NOMO-1 treated with dmso at 0.1 percent for 144 hours (cell line): ENCODE measurements around the gene USP25.

Experiments
- DNase-seq: peaks from one replicate; lab custom pipeline; 2025; ENCODE audit not compliant: unreplicated experiment; lab: John Stamatoyannopoulos, UW

The USP25 gene

DNA sequence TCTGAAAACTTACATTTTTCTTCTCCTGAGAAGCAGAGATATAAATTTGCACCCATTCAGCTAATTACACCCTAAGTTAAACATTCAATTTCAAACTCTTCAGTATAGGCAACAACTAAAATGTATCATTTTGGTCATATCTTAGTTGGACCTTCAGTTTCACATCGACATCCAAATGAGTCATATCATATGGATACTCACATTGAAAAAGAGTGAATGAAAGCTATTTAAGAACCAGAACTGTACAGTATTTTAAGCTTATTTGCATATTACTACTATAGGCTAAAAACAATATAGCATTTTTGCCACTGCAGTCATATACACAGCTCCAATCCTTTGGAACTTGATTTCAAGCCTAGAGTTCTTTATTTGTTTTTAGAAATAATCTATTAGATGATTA lies 33.6 kb downstream of the USP25 start:
- DNase-seq = no peak

DNA sequence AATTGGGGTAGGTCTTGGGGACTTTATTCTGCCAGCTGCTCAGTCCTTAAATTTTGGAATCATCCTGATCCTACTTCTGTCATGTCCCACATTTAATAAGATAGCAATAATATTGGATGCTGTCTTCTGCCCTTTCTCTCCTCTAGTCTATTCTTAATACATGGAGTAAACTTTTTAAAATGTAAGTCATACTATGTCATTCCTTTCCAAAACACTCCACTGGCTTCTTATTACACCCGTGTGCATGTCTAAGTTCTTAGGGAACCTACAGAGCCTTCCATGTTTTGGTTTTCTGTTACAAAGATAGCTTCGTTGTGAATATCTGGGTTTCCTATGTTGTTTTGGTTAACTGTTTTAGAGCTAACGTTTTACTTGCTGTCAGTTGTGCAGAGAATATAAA lies 35.1 kb downstream of the USP25 start:
- DNase-seq = no peak

DNA sequence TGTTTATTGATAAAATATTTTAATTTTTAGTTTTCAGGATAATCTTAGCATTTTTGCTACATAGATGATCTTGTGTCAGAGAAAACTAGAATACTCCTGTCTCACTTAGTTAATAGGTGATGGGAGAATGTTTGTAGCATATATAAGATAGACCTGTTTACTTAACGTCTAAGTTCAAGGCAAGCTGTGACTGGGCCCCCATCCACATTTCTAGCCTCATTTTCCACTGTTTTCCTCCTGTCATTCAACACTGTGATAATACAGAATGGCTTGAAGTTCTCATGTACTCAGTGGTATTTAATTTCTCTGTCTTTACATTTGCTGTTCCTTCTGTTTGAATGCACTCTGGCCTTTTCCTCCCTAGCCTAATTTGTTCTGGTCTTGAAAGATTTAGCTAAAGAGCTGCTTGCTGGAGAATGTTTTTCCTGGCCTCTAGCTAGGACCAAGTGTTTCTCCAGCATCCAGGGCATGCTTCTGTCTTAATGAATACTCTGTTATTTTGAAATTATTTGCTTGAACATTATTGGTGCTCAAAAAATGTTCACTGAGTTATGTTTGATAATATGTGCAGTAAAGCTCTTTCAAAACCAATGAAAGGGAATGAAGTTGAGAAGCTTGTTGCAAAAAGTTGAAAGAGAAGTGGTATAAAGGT lies 37.3 kb downstream of the USP25 start:
- no peak for DNase-seq

DNA sequence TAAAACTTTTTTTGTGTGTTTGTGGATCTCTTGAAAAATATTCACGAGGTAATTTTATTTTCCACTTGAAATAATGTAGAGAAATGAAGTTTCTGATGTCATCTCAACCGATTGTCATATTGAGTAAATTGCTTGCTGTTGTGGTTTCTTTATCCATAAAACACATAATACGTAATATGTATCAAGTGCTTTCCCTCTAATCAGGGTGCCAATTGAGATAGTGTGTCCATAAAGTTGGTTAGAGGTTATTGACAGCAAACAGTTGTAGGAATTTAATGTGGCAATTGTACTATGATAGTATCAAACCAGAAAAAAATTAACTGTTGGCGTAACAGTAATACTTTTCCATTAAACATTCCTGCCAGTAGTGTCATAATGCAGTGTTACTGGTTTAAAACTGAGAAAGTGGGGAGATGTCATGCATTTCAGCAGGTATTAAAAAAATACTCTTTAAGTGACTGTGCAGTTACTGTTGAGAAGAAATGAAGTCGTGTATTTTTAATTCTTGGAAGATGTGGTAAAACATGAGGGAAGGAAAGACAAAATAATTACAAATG lies 38.3 kb downstream of the USP25 start:
- DNase-seq = no peak

DNA sequence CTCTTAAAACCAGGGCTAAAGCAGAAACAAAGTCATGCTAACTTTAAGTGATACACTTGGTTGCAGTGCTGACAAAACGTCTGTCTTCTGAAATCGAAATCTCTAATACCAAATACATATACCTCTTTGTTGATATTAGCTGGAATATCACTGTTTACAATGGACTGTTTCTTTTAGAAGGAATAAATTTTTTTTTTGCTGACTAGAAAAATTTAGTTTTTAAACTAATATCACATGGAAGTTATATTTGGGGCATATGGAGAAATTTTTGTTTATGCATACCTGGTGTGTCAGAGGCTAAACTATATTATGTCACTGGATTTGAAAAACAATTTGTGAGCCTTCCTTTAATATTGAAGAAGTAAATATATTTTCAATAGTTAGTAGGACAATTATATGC lies 39.1 kb downstream of the USP25 start:
- no peak for DNase-seq

DNA sequence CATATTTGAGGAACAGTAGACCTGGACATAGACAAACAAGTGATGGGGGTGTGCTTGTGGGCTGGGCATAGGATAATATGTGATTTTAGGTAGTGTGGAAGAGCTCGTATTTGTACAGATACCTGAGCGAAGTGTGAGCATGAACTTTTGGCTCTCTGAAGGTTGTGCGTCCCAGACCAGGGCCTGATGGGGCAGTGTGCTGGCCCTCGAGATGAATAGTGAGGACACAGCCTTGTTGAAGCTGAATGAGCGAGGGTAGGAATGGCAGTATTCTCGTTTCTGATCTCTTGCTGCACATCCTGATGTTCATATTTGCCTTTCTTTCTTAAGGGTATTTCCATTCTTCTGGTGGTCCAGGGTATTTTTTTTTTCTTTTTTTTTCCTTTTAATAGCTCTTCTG lies 41.5 kb downstream of the USP25 start:
- DNase-seq = no peak

DNA sequence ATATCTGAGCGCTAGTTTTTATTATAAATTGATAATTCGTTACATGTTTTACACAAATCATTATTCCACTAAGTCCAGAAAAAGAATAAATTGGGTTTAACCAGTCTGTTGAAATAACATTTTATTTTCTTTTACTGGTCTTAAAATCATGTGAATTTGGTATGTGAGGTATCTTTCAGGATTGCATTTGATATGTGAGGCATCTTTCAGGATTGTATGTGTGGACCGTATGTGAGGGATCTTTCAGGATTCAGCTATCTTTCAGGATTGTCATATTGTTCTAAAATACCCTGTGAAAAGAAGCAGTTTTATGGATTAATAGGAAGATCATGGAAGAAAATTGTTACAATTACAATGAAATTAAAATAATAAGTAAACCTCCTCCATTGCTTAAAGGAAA lies 42.9 kb downstream of the USP25 start:
- DNase-seq = no peak

DNA sequence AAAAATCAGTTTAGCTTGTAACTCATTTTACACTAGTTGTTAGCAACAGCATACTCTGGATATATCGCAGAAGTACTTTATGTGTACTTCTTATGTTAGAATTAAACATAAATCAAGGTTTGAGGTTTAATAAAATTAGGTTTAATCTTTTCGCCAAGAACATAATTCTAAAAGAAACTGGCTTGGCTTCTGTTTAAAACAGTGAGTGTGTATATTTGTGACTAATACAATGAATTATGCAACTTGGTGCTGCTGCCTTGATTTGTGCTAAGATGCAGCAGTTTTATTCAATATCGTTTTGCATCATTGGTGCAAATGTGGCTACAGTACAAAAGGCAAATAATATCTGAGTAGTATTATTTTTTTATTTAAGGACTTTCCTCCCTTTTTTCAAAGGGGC lies 44.8 kb downstream of the USP25 start:
- no peak for DNase-seq

DNA sequence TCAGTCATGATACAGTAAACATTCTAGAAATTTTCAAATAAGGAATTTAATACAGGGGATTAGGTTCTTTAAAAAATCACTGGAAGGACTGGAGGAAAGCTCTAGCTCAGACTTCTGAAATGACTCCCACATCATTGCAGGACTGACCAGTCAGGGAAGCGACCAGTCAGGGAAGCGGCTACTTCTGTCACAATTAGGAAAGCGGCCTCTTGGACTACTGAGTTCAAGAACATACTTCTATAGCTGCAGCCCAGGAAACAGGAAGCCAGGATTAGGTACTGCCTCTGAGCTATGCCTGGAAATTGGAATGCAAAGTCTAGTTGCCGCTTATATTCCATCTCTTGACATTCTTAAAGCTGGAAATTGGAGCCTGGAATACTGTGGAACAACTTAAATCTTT lies 45.5 kb downstream of the USP25 start:
- no peak for DNase-seq

DNA sequence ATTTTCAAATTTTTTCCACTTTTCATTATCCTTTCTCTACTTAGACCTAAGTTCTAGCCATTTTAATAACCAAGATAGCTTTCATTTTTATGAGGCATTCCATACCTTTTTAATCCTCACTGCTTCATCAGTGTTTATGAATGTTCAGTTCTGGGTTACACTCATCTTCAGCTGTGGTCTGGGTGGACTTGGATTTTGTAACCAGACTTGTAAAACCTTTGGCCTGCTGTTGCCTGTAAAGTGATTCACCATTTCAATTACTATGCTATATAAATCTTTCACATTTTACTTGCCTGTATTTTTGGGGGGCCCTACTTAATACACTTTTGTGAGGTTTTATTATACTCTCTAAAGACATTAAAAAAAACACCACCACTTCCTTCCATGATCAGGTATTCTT lies 46.2 kb downstream of the USP25 start:
- DNase-seq = no peak

DNA sequence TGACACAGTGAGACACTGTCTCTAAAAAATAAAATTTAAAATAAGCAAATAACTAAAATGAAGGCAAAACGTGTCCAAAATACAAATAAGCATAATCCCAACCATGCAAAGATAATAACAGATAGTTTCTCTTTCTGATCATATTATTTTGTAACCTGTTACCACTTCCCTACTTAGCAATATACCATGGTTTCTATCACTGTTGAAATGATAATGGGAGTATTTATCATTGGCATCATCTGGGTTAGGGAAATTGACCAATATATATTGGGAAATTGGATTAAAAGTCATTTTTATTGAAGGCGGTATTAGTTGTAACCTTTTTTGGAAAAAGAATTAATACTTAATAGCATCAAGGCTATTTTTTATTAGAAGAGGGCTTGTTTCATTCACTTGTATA lies 47.0 kb downstream of the USP25 start:
- no peak for DNase-seq

DNA sequence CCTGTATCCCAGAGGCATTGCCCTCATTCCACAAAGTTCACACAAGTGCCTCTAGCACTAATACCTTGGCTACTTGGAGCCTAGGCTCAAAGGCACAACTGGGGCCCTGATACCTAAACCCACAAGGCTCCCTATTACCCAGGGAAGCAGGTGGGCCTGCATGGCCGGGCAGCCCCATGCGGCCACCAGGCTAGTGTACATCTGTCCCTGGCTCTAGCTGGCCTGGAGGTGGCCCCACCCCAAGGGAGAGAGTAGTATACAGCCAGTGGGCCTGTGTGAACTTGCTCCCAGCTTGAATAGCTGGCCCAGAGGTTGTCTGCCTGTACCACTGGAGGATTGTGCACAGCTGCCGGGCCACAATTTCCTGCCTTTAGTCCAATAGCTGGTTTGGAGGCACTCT lies 52.2 kb downstream of the USP25 start:
- no peak for DNase-seq

DNA sequence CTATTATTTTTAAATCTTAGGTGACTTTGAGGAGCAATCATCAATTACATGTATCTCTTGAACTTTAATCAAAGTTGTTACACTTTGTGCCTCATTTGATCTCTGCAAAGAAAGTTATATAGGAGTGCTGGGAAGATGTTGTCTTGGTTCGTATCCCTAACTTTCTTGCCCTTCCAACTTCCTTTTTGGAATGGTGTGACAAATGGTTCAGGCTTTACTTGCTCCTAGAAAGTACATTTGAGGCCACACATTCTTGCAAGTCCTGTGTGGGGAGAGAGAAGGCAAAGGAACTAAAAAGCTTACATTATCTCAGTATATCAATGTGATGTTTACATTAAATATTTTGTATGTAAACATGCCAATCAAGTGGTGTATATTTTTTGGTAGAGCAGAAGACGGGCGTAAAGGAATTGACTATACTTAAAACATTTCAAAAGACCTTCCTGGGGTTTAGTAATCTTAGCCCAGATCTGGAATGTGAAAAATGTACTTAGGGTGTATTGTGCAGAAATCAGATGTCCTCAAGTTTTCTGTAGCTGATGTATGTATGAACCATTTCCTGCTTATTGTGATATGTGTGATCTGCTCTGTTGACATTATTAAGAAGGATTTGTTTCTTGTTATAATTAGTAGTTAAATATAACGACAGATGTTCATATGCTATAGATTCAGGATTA lies 59.2 kb downstream of the USP25 start:
- DNase-seq = no peak

DNA sequence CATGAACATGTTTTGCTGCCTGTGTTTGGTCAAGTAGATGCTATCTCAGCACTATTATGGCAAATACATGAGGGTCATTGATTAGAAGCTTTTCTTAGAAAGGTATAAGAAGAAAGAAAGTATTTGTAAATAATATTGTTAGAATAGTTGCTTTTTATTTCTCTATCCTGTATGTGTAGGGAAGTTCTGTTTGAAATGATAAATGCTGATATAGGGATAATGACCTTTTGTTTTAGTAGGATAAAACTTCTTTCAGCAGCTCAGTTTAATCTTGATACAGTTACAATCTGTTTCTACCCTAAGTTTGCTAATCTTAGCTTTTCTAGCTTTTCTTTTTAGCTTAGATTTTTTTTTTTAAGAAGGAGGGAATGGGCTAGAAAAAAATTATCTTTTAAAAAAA lies 63.3 kb downstream of the USP25 start:
- no peak for DNase-seq

DNA sequence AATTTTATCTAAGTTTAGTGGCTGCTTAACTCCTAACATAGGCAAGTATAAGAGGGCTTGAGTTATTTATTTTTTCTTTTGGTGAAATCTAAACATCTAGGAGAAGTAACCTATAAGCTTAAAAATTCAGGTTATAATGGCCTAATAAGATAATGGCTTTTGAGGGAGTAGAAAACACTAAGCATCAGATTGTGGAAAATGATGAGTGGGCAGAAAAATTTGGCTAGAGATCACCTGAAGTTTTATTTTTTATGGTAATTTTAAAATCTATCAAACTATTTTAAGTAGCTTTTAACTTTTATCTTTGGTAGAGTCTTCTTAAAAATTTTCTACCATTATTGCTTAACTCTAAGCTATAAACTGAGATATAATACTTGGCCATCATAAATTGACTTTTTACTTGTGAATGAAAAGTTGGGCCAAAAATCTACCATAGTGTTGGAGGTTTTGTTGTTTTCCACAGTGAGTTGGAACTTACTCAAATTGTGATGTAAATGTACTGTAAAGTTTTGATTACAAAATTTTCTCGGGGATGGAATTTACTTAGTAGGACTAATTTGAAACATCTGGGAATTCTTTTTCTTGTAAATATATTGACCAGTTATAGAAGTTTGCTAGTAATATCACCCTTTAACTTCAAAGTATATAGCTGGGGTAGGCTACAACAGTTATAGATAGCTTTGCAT lies 63.9 kb downstream of the USP25 start:
- DNase-seq = no peak

DNA sequence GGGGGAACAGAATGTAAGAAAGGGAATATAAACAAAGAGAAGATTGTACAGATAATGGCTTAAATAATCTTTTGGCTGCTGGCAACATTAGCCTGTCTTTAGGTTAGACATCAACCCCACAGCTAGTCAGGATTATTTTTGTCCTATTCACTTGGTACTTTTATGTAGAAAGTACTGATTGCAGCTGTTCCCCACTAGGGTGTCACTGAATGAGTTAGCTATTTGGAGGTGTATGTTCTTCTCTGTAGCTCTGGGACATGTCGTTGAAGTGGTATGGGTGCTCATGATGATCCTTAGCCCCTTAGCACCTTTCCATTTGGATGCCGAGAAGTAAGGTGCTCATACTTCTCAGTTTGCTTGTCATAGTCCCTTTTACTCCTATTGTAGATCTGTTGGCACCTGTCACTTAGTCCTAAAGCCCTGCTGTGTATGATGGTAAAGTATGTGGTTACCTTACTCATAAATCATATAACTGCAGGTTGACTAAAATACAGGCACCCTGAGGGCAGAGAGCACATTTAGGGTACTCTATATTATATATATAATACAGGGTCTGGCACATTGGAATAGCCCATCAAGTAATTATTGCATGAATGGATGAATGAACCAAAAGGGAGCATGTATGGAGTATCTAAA lies 64.6 kb downstream of the USP25 start:
- DNase-seq = no peak

DNA sequence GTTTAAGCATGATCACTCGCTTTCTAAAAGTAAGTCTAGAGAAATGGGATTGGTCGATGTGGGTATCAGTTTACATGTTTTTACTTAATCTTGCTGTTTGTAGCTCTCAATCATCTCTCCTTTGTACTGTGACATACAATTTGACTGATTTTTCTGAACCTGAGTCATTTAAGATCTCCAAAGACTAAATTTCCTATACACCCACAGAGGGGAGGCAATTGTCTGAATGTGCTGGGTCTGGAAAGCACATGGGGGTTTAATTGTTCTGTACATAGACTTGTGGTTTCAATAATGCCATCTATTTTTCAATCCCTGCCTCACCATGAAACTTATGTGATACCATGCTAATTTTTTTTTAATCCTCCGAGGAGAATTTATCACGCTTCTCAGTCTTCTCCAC lies 65.8 kb downstream of the USP25 start:
- no peak for DNase-seq

DNA sequence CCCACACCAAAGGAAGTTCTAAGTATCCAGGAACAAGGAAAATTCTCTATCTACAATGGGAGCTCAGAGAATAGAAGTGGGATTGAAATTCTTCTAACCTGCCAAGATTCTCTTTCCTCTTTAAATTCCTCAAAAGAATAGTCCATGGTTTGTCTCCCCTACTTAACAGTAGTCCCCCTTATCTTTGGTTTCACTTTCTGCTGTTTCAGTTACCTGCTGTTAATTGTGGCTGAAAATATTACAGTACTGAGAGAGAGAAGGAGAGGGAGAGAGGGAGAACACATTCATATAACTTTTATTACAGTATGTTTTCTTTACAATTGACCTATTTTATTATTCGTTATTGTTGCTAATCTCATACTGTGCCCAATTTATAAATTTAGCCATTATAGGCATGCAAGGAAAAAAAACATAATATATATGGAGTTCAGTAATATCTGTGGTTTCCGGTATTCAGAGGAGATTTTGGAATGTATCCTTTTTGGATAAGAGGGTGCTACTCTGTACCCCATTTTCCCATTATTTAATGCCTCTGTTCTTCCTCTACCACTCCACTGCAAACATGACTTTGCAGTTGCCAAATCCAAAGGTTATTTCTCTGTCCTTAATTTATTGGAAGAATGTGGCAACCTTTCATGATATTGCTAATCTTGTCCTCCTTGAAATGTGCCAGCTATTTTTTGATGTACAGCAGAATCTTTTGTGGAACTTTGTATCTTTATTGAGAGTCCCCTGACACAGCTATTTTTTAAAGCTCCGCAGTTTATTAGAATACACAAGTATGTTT lies 68.0 kb downstream of the USP25 start:
- DNase-seq = no peak

DNA sequence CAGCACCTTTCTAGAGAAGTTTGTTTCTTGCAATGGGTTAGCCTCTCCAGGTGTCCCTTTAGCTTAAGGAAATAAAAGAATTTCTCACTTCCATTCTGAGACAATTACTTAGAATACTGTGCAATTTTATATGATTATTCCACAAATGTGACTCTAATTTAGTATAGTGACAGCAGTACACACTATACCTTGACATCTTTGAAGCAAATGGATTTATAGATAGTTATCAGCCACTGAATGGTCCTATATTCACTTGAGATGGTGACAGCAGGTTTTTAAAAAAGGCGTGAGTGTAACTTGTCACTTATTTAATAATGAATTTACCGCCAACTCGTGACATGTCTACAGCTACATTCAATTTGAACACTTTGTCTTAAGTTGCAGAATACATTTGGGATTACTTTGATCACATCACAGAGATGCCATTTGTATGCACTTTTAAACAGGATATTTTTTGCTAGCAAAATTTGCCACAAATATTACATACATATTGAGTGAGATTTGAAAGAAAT lies 71.6 kb downstream of the USP25 start:
- DNase-seq = no peak

DNA sequence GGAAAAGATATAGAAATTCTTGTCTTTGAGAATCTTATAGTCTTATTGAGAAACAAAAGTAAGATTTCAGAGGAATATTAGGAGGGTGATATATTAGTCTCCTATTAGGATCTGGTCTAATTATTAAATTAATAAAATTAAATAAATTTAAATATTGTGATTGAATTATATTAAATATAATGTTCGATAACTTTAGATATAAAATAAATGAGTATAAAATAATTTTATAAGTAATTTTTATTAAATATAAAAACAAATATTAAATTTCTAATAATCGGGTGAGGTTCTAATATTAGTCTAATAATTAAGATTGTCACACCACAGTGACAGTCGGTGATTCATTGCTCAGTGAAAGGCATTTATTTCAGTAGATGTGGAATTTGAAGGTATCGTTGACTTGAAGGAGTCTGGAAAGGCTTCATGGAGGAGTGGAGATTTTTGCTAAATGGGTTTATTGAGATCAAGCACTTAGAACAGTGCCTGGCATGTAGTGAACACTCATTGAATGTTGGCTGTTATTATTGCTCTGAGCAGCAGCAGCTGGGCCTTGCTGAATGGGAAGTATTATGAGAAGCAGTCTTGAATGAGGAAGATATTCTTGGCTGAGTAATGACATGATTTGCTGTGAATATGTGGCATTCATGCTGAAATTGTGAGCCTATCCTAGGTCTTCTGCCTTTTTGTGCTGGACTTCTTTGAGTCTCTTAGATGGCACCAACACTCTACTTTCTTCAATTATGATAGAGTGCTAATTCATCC lies 74.6 kb downstream of the USP25 start:
- no peak for DNase-seq
